ENCODE data around the gene RAMP3.

DNA sequence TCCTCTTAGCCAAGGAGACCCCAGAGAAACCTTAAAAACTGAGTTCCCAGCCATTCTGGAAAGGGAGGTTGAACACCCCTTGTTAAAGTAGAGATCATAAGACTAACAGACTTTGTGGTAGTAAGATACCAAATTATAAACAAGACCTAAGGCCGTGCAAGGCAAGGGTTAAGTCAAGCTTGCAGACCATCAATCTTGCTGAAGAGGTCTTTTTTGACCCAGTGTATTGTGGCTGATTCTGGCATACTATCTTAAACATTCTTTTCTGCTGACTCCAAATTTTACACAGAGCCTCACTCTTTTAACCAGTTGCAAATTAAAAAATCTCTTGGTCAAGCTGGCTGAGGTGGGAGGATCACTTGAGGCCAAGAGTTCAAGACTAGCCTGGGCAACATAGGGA lies 44.9 kb upstream of the RAMP3 start:
- TF ChIP-seq, protein P1, sequence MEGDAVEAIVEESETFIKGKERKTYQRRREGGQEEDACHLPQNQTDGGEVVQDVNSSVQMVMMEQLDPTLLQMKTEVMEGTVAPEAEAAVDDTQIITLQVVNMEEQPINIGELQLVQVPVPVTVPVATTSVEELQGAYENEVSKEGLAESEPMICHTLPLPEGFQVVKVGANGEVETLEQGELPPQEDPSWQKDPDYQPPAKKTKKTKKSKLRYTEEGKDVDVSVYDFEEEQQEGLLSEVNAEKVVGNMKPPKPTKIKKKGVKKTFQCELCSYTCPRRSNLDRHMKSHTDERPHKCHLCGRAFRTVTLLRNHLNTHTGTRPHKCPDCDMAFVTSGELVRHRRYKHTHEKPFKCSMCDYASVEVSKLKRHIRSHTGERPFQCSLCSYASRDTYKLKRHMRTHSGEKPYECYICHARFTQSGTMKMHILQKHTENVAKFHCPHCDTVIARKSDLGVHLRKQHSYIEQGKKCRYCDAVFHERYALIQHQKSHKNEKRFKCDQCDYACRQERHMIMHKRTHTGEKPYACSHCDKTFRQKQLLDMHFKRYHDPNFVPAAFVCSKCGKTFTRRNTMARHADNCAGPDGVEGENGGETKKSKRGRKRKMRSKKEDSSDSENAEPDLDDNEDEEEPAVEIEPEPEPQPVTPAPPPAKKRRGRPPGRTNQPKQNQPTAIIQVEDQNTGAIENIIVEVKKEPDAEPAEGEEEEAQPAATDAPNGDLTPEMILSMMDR (IDR thresholded peaks at IDR 0.05), result no peak
- no peak for TF ChIP-seq EZH2 (IDR thresholded peaks at IDR 0.05; ENCODE audit: borderline replicate concordance, insufficient read depth, low read depth, low read length, poor library complexity, severe bottlenecking)

Measured in B cell (primary cell).